Kidney (tissue), 14 donors: ENCODE measurements around the gene CD109. TPM values are rescaled to one million over a fixed set of nuclear protein-coding genes. Genes with fewer than 3 reads are reported as not detected.
"Not testable (repeated sequence)": the region's sequence is repeated elsewhere in the genome, so short reads cannot be mapped to it uniquely, and the experiment has no call there.

ENCODE experiments used
- DNase-seq, 5 donors: peaks; one replicate each; pipeline ENCODE4 v3.0.0-alpha.2; 2013 to 2020
- FAIRE-seq: peaks from 2 replicates; lab custom pipeline; 2012; peaks lifted over from hg19 to GRCh38; lab: Jason Lieb, UNC
- H3K27ac ChIP-seq, 2 donors: one replicate each; pipeline ENCODE4 v1.7.0; 2013; ENCODE audit warnings: low read depth in 2 of 2, low read length in 2 of 2, inconsistent platforms in 1 of 2
- H3K27me3 ChIP-seq: one replicate; pipeline ENCODE4 v1.7.1; 2013; ENCODE audit warnings: low read length, inconsistent platforms; ENCODE audit not compliant: control insufficient read depth, insufficient read depth
- H3K36me3 ChIP-seq, 3 donors: one replicate each; pipeline versions ENCODE4 v1.7.0 to v1.7.1; 2013; ENCODE audit warnings: low read length in 3 of 3, control low read depth in 1 of 3, inconsistent platforms in 1 of 3; ENCODE audit not compliant: insufficient read depth in 3 of 3, control insufficient read depth in 2 of 3
- H3K4me1 ChIP-seq, 3 donors: one replicate each; pipeline versions ENCODE4 v1.7.0 to v1.7.1; 2013; ENCODE audit warnings: low read length in 3 of 3, inconsistent platforms in 1 of 3, low read depth in 1 of 3; ENCODE audit not compliant: control insufficient read depth in 2 of 3, insufficient read depth in 2 of 3
- H3K4me3 ChIP-seq, 3 donors: one replicate each; pipeline versions ENCODE4 v1.7.0 to v1.8.1; 2013; ENCODE audit warnings: low read length in 3 of 3, control low read depth in 1 of 3, inconsistent platforms in 1 of 3
- H3K9ac ChIP-seq, 3 donors: one replicate each; pipeline versions ENCODE4 v1.7.0 to v1.7.1; 2013; ENCODE audit warnings: low read length in 3 of 3, control low read depth in 1 of 3, inconsistent platforms in 1 of 3
- H3K9me3 ChIP-seq, 3 donors: one replicate each; pipeline versions ENCODE4 v1.7.0 to v1.7.1; 2013; ENCODE audit warnings: low read length in 3 of 3, control low read depth in 1 of 3, inconsistent platforms in 1 of 3; ENCODE audit not compliant: control insufficient read depth in 2 of 3, insufficient read depth in 1 of 3
- CTCF ChIP-seq: IDR thresholded peaks from 3 replicates; pipeline ENCODE4 v1.5.1; 2012; ENCODE audit warnings: mild to moderate bottlenecking, moderate library complexity, borderline replicate concordance; ENCODE audit not compliant: insufficient read depth; ENCODE audit errors: extremely low read depth
- intact Hi-C: fragments of 100-400 bp; cut with DNase I; formaldehyde crosslinking; loops from one replicate; pipeline ENCODE4 v1.11.1; 2022
- polyA plus RNA-seq: library from polyadenylated mRNA; stranded (reverse); fragments of 350-450 nt; fragmentation: Illumina TruSeq; extraction: RNeasy Lipid Tissue Mini Kit (QIAGEN cat#74804); gene quantifications from one replicate; pipeline ENCODE4 v1.2.3, GENCODE V29; 2014; ENCODE audit warnings: low read depth, low replicate concordance; ENCODE audit not compliant: insufficient read depth
- total RNA-seq: library from RNA; stranded (reverse); fragmentation: NEBNext Ultra II Directional; extraction: Animal tissue kit (Norgen Biotek cat#: 25700); gene quantifications from one replicate; pipeline ENCODE4 v1.2.1, GENCODE V29; 2021
- donor health status: control.
- donor health status: control.
- donor health status: control.
- donor health status: control.
- donor health status: control.
- donor health status: DM: yes; HTN: yes; CAD: no.
- donor health status: Normal renal cell carcinoma (clear cell type).

The CD109 gene
- total and polyA plus RNA-seq, 2 donors from 2014 or later: 3.7 to 19.0 TPM

GRCh38 chr6:73671911-73672685 lies 23.9 kb upstream of the CD109 start:
- no peak for TF ChIP-seq CTCF
- Histone ChIP-seq H3K9ac (no peak overlapping the region), H3K4me1 (no peaks in the 10 kb centered on the region), H3K36me3 (no peaks in the 10 kb centered on the region), H3K27me3 (no peaks in the 10 kb centered on the region), H3K27ac (no peak overlapping the region), H3K4me3 (no peak overlapping the region), H3K9me3 (no peaks in the 10 kb centered on the region)
- FAIRE-seq: no peak
- DNase-seq: no peak
- intact Hi-C loops: no loop called here

DNA sequence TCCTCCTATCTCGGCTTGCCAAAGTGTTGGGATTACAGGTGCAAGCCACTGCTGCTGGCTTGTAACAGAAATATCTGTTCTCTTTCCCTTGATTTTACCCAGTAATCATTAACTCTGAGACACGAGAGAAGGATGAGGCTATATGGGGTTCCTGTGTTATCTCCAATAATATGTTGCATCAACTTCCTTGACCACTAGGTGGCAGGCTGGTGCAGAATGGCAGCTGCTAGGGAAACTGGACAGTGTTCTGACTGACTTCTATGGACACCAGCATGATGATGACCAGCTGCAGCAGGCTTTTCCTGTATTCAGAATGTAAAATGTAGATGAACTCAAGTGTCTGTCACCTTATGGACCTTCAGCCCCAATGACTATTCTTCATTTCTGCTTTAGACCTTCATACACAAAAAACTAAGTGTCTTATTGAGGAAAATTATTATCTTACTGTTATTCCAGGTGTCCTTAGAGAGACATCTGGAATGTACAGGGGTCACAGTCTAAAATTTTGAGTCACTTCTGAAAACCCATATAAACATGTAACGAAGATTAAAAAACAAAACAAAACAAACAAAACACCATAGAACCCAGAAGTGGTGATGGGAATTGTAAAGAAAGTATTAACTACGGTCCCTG lies 20.4 kb upstream of the CD109 start:
- intact Hi-C loops: loop anchor here (5.0 kb wide), 1 partner anchor 57 kb away; no protein-coding TSS in a partner anchor
- H3K9ac ChIP-seq: no peak overlapping the region
- no peak overlapping the region for H3K4me3 ChIP-seq
- H3K27ac ChIP-seq: no peak overlapping the region
- H3K36me3 ChIP-seq: no peaks in the 10 kb centered on the region
- no peaks in the 10 kb centered on the region for H3K4me1 ChIP-seq
- FAIRE-seq (peak; percentile 72), DNase-seq (peak; percentile 73 to 91 (median 82))
- TF ChIP-seq CTCF: peak; percentile 95
- H3K9me3 ChIP-seq: no peaks in the 10 kb centered on the region
- H3K27me3 ChIP-seq: no peaks in the 10 kb centered on the region

DNA sequence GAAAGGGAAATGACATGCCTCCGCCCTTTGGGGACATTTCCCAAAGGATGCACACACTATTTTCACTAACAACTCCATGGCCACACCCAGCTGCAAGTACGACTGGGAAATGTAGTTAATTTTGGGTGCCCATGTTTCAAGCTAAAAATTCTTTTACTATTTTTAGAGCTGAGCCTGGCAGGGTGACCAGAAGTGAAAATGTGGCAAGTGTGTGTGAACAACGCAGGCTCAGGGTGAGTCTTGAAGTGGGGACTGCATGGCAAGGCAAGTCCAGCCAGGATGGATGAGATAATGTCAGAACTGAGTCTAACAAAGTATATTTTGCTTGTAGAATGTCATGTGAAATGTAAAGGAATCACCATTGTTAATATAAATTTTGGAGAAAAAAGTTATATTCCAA lies 17.0 kb upstream of the CD109 start:
- no peak overlapping the region for H3K4me3 ChIP-seq
- TF ChIP-seq CTCF: no peak
- no peaks in the 10 kb centered on the region for H3K36me3 ChIP-seq
- no peak overlapping the region for H3K9ac ChIP-seq
- H3K27ac ChIP-seq: no peak overlapping the region
- no peaks in the 10 kb centered on the region for H3K9me3 ChIP-seq
- H3K4me1 ChIP-seq: no peaks in the 10 kb centered on the region
- intact Hi-C loops: loop anchor here (5.0 kb wide), 1 partner anchor 53 kb away; no protein-coding TSS in a partner anchor
- DNase-seq: no peak
- no peaks in the 10 kb centered on the region for H3K27me3 ChIP-seq
- FAIRE-seq: no peak

DNA sequence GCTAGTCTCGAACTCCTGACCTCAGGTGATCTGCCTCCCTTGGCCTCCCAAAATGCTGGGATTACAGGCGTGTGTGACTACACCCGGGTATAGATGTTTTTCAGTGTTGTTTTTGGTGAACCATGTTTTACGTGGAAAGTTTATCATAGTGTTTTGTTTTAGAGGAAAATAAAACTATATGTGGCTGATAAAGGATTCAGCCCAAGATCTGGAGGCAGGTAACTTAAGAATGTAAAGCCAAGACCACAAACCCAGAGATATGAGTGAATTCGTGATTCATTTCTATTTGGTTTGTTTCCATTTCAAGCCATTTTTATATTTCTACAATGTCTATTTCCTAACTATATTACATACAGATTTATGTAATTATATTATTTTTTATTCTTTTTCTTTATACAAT lies 16.2 kb upstream of the CD109 start:
- H3K9me3 ChIP-seq, H3K4me1 ChIP-seq, FAIRE-seq, H3K27ac ChIP-seq, DNase-seq, H3K9ac ChIP-seq, H3K4me3 ChIP-seq, H3K36me3 ChIP-seq, H3K27me3 ChIP-seq: not testable (repeated sequence)
- intact Hi-C loops: loop anchor here (5.0 kb wide), 1 partner anchor 52 kb away; no protein-coding TSS in a partner anchor
